ENCODE measurements around the gene ABHD17A. TPM values are rescaled to one million over a fixed set of nuclear protein-coding genes. Genes with fewer than 3 reads are reported as not detected.

The ABHD17A gene
- total and polyA plus RNA-seq, 9 of the 15 experiments (the other 6 are each of a cell fraction or from before 2014, with no cell fraction given): 0.04 to 135 (median 21.8) TPM; not detected in 1

DNA sequence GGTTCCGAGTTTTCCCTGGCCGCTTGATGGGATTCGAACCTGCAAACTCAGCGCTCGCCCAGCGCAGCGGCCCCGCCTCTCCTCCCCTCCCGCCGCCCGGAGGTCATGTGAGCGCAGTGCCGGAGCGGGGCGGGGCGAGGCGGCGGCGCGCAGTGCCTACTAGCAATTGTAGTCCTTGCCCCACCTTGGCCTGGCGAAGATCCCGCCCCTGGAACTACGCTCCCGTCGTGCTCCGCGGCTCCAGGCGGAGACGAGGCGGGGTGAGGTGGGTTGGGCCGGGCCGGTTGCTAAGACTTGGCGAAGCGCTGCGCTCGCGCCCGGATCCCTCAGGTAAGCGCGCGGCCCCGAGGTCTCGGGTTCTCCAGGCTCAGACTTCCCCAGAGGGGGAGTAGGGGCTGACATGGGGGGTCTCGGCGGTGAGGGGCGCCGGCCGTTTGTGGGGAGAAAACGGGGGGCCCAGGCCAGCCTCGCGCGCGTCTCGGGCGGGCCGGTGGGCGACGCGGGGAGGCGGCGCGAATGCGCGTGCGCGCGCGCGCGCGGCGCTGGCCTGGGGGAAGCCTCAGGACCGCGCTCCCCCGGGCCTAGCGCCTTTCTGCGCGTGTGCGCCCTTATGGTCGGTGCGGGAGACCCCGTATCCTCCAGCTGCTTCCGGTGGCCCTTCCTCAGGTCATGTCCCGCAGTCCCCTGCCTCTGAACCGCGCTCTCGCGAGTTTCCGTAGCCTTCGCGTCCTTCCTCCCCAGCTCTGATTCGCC is 20.0 kb upstream of the ABHD17A start, which contains the start of the genes ADAT3 and SCAMP4 (continued):
- TF ChIP-seq, protein P1, sequence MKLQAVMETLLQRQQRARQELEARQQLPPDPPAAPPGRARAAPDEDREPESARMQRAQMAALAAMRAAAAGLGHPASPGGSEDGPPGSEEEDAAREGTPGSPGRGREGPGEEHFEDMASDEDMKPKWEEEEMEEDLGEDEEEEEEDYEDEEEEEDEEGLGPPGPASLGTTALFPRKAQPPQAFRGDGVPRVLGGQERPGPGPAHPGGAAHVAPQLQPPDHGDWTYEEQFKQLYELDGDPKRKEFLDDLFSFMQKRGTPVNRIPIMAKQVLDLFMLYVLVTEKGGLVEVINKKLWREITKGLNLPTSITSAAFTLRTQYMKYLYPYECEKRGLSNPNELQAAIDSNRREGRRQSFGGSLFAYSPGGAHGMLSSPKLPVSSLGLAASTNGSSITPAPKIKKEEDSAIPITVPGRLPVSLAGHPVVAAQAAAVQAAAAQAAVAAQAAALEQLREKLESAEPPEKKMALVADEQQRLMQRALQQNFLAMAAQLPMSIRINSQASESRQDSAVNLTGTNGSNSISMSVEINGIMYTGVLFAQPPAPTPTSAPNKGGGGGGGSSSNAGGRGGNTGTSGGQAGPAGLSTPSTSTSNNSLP (IDR thresholded peaks at IDR 0.05; ENCODE audit: borderline replicate concordance, low read depth, low read length): no peak
- TF ChIP-seq NFIX (CRISPR knock-in tag; IDR thresholded peaks at IDR 0.05; ENCODE audit: low read depth): no peak
- TF ChIP-seq CBX8 (IDR thresholded peaks at IDR 0.05; ENCODE audit: borderline replicate concordance, extremely low read depth, low read depth, low read length, poor library complexity, severe bottlenecking): no peak
- TF ChIP-seq NRF1 (conservative IDR thresholded peaks at IDR 0.05 in 1 of 2, IDR thresholded peaks at IDR 0.05 in 1 of 2): peak; percentile 91 to 94
- no peak for TF ChIP-seq MAFG (tag; conservative IDR thresholded peaks at IDR 0.05)
- TF ChIP-seq, protein P2, sequence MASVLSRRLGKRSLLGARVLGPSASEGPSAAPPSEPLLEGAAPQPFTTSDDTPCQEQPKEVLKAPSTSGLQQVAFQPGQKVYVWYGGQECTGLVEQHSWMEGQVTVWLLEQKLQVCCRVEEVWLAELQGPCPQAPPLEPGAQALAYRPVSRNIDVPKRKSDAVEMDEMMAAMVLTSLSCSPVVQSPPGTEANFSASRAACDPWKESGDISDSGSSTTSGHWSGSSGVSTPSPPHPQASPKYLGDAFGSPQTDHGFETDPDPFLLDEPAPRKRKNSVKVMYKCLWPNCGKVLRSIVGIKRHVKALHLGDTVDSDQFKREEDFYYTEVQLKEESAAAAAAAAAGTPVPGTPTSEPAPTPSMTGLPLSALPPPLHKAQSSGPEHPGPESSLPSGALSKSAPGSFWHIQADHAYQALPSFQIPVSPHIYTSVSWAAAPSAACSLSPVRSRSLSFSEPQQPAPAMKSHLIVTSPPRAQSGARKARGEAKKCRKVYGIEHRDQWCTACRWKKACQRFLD (CRISPR knock-in tag; IDR thresholded peaks at IDR 0.05): peak; percentile 85
- TF ChIP-seq, protein P3, sequence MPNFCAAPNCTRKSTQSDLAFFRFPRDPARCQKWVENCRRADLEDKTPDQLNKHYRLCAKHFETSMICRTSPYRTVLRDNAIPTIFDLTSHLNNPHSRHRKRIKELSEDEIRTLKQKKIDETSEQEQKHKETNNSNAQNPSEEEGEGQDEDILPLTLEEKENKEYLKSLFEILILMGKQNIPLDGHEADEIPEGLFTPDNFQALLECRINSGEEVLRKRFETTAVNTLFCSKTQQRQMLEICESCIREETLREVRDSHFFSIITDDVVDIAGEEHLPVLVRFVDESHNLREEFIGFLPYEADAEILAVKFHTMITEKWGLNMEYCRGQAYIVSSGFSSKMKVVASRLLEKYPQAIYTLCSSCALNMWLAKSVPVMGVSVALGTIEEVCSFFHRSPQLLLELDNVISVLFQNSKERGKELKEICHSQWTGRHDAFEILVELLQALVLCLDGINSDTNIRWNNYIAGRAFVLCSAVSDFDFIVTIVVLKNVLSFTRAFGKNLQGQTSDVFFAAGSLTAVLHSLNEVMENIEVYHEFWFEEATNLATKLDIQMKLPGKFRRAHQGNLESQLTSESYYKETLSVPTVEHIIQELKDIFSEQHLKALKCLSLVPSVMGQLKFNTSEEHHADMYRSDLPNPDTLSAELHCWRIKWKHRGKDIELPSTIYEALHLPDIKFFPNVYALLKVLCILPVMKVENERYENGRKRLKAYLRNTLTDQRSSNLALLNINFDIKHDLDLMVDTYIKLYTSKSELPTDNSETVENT (CRISPR knock-in tag; IDR thresholded peaks at IDR 0.05): no peak; the same call in 1 of the 2 replicates
- TF ChIP-seq MYBL2 (IDR thresholded peaks at IDR 0.05; ENCODE audit: low read depth): no peak
- no peak for TF ChIP-seq MYBL2 (CRISPR knock-in tag; IDR thresholded peaks at IDR 0.05; ENCODE audit: borderline replicate concordance)
- peak; percentile 73 for TF ChIP-seq CBFA2T2 (conservative IDR thresholded peaks at IDR 0.05)
- TF ChIP-seq ERF (CRISPR knock-in tag; IDR thresholded peaks at IDR 0.05): no peak
- peak; percentile 67 for TF ChIP-seq L3MBTL2 (IDR thresholded peaks at IDR 0.05)
- no peak for TF ChIP-seq TFAM (CRISPR knock-in tag; conservative IDR thresholded peaks at IDR 0.05)
- TF ChIP-seq POLR3G (IDR thresholded peaks at IDR 0.05; ENCODE audit: extremely low read depth, insufficient read length, insufficient replicate concordance): no peak
- peak; percentile 89 for TF ChIP-seq CXXC5 (CRISPR knock-in tag; IDR thresholded peaks at IDR 0.05)
- TF ChIP-seq MXI1 (IDR thresholded peaks at IDR 0.05; ENCODE audit: low read depth, low read length): no peak
- TF ChIP-seq ETS2 (tag; IDR thresholded peaks at IDR 0.05; ENCODE audit: borderline replicate concordance, poor library complexity, severe bottlenecking): no peak
- TF ChIP-seq, protein P4, sequence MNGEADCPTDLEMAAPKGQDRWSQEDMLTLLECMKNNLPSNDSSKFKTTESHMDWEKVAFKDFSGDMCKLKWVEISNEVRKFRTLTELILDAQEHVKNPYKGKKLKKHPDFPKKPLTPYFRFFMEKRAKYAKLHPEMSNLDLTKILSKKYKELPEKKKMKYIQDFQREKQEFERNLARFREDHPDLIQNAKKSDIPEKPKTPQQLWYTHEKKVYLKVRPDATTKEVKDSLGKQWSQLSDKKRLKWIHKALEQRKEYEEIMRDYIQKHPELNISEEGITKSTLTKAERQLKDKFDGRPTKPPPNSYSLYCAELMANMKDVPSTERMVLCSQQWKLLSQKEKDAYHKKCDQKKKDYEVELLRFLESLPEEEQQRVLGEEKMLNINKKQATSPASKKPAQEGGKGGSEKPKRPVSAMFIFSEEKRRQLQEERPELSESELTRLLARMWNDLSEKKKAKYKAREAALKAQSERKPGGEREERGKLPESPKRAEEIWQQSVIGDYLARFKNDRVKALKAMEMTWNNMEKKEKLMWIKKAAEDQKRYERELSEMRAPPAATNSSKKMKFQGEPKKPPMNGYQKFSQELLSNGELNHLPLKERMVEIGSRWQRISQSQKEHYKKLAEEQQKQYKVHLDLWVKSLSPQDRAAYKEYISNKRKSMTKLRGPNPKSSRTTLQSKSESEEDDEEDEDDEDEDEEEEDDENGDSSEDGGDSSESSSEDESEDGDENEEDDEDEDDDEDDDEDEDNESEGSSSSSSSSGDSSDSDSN (IDR thresholded peaks at IDR 0.05; ENCODE audit: borderline replicate concordance in 1 of 2, low read depth in 2 of 2, low read length in 2 of 2): no peak
- peak; percentile 96 for TF ChIP-seq RBFOX2 (IDR thresholded peaks at IDR 0.05; ENCODE audit: low read depth, low read length)

All from K562 (cell line).